Fibroblast of peridontal ligament (primary cell): ENCODE measurements around the gene S100A2.
A peak's percentile ranks its signal among the peaks of the same experiment; 100 is the strongest.
"Not testable (repeated sequence)": the region's sequence is repeated elsewhere in the genome, so short reads cannot be mapped to it uniquely, and the experiment has no call there.

ENCODE experiments used
- DNase-seq: peaks from one replicate; pipeline ENCODE4 v3.0.0-alpha.2; 2010; ENCODE audit errors: extremely low read depth

The S100A2 gene

DNA sequence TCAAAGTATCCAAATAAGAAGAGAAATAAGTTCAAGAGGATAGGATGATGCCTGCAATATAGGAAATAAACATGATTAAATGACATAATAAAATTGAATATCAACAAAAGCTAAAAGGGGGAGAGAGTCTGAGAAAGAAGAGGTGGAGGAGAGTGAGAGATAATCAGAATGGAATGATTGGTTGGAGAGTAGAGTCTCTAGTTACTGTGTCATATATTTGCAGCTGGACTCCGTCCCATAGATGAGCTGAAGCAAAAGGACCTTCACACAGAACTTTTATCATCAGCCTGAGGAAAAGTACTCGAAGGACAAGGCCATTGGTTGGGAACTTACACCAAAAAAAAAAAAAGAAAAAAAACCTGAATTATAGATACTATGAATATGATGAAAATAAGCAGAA is 22.8 kb upstream of the S100A2 start:
- no peak for DNase-seq

DNA sequence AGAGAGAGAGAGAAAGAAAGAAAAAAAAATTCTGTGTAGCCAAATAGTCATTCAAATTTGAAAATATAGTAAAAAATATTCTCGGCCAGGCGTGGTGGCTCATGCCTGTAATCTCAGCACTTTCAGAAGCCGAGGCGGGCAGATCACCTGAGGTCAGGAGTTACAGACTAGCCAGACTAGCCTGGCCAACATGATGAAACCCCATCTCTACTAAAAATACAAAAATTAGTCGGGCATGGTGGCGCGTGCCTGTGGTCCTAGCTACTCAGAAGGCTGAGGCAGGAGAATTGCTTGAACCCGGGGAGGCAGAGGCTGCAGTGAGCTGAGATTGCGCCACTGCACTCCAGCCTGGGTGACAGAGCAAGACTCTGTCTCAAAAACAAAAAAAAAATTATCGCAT is 22.4 kb upstream of the S100A2 start:
- not testable (repeated sequence) for DNase-seq

DNA sequence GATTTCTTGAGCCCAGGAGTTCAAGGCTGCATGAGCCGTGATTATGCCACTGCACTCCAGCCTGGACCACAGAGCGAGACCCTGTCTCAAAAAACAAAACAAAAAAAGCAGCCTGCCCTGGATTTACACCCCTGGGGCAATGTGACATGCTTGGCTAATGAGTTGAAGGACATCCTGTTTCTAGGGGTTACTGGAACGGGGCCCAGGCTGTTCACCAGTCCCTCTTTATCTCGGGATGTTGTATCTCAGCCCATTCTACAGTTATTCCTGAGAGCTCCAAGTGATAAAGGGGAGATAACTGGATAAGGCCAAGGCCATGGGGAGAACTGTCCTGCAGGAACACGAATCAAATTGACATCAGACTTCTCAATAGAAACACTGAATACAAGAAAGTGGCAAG is 21.7 kb upstream of the S100A2 start:
- no peak for DNase-seq

DNA sequence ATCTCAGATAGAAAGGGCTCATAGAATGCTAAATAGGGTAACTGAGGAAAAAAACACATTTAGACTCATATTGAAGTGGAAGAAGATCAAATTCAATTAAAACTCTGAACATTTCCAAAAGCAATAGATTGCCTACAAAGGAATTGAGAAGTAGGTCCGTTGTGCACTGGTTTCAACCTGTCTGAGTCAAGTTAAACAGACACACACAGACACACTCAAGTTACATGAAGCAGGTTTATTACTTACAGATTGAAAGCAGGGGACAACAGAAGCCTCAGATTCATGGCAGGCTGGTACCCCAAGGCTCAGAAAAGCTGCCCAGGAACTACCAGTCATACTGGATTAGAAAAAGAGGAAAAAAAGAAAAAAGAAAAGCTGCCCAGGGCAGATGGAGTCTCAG is 20.7 kb upstream of the S100A2 start:
- no peak for DNase-seq

DNA sequence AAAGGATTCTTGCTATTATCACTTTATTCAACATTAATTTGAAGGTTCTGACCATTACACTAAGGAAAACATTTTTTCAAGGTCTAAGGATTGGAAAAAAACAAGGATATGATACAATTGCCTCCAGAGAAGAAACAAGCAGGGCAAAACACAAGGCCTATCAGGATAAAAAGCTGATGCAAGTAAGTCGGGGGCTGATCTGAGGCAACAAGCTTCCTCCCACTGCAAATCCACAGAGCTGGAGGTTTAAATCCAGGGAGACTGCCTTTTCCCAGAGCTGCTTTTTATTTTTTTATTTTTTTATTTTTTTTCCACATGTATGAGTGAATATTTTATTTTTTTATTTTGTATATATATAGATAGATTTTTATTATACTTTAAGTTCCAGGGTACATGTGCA is 19.4 kb upstream of the S100A2 start:
- no peak for DNase-seq

DNA sequence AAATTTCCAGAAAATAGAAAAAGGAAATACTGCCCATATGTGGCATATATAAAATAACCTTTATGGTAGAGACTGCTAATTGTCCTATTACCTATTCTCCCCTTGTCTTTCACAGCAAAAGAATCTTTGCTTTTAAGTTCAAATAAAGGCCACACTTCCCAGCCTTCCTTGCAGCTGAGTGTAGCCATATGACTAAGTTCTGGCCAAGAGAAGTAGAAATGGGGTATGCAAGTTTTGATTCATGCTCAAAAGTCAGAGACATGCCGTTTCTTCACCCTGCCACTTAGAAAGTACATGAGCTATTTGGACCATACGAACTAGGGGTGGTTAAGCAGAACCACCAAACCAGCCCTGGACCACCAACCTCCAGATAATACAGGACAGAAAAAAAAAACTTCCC is 18.3 kb upstream of the S100A2 start:
- DNase-seq, result no peak

- DNase-seq, result not testable (repeated sequence)
These were observed 17.9 kb upstream of the S100A2 start for GRCh38 chr1:153583514-153583913.

- not testable (repeated sequence) for DNase-seq
These were observed 17.2 kb upstream of the S100A2 start for GRCh38 chr1:153582836-153583235.

GRCh38 chr1:153578936-153579335 is 13.3 kb upstream of the S100A2 start:
- no peak for DNase-seq

- DNase-seq, result peak; percentile 38
These were observed 12.8 kb upstream of the S100A2 start for GRCh38 chr1:153578490-153578889.

DNA sequence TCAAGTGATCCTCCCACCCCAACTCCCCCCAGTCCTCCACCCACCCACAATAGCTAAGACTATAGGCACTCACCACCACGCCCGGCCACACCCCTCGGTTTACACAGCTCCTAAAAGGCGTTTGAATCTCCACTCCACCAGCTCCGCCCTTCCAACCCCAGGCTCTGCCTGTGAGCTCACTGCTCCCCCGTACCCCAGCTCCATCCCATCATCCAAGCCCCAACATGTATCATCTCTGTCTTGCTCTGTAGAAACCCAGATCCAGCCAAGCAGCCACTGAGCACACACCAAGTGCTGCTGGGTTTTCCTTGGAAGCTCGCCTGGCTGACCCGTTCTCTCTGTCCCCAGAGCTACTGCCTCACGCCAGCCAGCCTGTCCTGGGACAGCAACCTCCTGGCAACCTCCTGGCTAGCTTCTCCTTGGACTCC is 12.0 kb upstream of the S100A2 start:
- DNase-seq, result no peak

GRCh38 chr1:153577138-153577537 is 11.5 kb upstream of the S100A2 start:
- no peak for DNase-seq

DNA sequence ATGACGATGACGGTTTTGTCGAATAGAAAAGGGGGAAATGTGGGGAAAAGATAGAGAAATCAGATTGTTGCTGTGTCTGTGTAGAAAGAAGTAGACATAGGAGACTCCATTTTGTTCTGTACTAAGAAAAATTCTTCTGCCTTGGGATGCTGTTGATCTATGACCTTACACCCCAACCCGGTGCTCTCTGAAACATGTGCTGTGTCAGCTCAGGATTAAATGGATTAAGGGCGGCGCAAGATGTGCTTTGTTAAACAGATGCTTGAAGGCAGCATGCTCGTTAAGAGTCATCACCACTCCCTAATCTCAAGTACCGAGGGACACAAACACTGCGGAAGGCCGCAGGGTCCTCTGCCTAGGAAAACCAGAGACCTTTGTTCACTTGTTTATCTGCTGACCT is 9.9 kb upstream of the S100A2 start:
- DNase-seq, result not testable (repeated sequence)

GRCh38 chr1:153575081-153575491 is 9.4 kb upstream of the S100A2 start:
- not testable (repeated sequence) for DNase-seq

DNA sequence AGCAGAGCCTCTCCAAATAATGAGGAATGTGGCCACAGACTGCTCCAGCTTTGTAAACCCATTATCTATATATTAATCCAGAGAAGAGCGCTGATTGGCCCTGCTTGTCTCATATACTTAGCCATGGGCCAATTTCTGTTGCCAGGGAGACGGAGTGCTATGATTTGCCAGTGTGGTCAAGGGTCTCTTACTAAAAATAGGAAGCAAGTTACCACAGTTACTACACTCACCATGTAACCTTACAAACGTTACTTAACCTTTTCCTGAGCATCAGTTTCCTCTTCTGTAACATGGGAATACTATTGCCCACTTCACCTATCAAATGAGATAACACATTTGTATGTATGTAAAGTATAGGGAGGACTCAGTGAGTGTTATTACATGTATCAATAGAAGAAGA is 7.7 kb upstream of the S100A2 start:
- DNase-seq, result peak; percentile 38

DNA sequence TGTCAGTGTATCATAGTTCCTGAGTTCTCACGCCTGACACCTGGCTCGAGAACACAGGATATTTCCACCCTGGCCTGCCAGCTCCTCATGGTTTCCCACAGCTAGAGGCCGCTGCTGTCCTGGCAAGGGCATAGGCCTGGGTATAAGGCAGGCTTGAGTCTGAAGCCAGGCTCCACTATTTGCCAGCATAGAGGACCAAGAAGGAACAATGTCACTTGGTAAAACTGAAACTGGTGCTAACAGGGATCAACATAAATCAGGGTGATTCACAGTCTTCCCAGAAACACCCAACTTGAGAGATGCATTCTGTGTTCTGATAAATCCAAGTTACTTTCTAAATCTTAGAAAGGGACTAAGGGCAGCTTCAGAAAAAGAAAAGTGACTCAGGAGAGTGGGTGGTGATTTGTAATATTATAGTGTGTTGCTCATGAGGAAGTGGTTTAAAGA is 6.9 kb upstream of the S100A2 start:
- peak; percentile 86 for DNase-seq

GRCh38 chr1:153571706-153572105 is 6.1 kb upstream of the S100A2 start:
- DNase-seq, result no peak

DNA sequence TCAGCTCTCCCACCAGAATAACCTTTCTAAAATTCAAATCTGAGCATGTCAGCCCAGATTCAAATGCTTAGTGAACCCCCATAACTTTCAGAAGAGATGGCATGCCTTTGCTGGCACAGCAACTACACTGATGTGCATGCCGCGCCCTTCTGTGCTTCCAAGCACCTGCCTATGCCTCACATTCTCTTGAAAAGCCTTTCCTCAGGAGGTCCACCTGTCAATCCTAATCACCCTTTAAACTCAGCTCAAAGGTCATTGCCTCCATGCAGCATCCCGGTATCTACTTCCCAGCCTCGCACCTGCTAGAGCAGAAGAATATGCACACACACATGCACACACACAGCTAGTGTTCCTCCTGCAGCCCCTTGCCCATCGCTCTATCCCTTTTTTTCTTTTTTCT is 5.2 kb upstream of the S100A2 start:
- no peak for DNase-seq

GRCh38 chr1:153569465-153569864 is 3.8 kb upstream of the S100A2 start:
- DNase-seq, result no peak

- DNase-seq, result peak; percentile 85
These were observed 2.9 kb upstream of the S100A2 start for GRCh38 chr1:153568367-153569099.

DNA sequence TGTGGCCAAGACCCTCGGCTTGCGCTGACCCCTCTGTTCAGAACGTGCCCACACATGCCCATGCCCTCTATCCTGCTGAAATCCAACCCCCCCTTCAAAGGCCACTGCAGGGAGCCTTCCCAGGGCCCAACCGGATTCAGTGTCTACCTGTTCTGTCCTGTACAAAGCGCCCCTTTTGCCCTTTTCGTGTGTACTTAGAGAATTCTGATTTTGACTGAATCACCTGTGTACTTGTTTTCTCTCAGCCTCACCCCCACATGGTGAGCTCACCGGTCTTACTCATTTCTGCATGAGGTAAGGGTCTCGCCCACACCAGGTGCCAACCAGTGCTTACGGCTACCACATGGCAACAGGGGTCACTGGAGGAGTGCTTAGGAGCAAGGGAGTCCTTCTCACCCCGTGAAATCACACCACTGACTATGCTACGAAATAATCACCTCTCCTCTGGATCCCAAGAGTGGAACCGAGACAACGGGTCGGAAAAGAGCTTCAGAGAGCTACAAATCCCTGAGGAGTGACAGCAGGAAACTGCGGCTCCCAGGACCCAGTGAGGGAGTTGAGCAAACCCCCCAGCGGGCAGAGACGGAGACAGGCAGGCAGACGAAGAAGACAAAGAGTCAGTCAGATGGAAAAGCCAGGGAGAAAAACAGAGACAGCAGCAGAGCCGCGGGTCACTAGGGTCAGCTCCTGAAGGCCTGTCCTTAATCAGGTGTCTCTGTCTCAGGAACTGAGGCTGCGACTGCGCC is 2.1 kb upstream of the S100A2 start:
- DNase-seq, result no peak

DNA sequence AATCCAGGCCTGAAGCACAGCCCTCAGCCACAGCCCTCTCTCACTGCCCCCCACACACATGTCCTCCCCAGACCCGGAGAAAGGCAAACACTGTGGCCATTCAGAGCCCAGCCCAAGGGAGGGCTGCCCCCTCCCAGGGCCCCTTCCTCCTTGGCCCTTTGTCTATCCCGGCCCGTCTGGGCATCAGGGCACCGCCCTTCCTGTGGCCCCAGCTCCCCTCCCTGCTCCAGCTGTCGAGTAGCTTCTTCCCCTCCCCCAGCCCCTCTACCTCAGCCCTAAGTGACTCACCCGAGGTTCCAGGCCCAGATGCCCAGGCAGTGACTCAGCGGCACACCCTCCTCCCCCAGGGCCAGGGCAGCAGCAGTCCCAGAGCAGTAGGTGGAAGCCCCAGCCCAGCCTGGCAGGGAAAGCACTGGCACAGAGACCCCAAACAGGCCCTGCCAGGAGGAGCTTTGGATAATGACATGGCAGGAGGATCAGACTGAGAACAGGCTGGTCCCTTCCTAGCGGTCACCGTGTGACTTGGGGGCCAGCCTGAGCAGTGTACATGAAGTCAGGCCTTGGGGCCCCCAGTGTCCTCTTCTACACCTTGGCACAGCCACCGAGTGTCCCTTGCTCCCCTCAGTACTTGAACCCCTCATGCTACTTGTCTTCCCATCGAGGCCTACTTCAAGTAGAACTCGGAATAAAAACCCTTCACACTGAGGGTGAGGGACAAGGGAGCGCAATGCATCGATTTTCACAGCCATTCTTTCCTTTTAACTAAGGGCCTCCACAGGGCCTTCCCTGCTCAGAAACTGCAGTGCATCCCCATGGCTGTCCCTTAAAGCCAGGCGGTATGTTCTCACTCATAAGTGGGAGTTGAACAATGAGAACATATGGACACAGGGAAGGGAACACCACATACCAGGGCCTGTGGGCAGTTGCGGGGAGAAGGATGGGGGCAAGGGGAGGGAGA is 1.0 kb upstream of the S100A2 start:
- peak; percentile 96 for DNase-seq
